GM18502 (cell line): Measurements from ENCODE around the gene RPTOR.

Source experiments
- ATAC-seq: cut with Tn5 transposase; IDR thresholded peaks from one replicate; pipeline ENCODE4 v1.9.1; 2021; ENCODE audit warnings: mild to moderate bottlenecking; ENCODE audit not compliant: unreplicated experiment, poor library complexity

Gene RPTOR

DNA sequence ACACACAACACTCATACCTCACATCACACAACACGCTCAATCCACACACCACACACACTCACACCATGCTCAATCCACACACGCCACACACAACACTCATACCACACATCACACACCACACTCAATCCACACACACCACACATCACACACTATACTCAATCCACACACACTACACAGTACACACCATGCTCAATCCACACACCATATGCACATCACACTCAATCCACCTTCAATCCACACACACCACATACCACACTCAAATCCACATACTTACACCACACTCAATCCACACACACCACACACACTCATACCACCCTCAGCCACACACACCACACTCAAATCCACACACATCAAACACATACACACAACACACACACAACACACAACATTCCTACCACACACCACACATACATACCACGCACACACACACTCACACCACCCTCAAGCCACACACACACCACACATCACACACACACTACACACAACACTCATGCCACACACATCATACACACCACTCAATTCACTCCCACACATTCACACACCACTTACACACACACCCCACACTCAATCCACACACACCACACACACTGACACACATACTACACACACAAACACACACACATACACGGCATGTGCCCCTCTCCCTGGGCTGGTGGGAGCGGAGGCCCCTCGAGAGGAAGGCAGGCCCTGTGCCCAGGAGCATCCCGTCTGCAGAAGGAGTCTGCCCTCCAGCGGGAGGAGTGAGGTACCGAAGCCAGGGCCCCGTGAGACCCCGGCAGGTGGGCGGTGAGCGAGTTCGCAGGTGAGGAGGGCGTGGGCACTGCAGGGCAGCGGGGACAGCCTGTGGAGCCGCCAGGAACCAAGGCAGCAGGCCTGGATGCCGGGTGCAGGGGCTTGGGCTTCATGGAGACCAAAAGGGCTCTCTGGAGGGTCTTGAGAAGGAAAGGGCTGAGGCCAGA, 33.1 kb upstream of the RPTOR start:
- no peak for ATAC-seq

DNA sequence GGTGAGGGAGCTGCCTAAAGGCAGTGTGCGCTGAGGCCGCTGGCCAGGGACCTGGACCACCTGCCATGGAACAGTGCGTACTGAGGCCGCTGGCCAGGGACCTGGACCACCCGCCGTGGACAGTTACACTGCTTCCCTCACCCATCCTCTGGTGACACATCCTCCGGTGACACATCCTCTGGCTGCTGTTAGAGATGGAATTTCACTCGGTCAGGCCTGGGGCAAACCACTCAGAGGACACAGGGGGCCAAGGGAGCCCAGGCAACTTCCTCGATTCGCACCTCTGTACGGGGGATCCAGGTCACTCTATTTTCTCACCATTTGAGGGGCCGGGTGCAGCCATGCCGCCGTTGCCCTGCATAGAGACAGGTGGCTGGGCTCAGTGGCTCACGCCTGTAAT, 32.4 kb upstream of the RPTOR start:
- no peak for ATAC-seq

DNA sequence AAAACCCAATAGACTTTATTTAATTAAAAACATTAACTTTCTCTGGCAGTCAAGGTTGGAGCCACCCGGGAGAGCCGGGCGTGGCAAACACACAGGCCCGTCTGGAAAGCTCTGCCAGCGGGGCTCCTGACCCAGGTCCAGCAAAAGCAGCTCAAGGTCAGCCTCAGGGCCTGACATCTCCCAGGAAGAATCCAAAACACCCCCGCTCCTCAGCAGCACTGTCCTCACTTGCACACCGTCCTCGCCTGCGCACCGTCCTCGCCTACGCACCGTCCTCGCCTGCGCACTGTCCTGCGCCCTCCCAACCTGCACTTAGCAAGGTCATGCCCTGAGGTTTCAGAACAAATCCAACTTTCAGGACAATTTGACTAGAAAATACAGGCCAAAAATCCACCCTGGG, 31.4 kb upstream of the RPTOR start:
- ATAC-seq: no peak

DNA sequence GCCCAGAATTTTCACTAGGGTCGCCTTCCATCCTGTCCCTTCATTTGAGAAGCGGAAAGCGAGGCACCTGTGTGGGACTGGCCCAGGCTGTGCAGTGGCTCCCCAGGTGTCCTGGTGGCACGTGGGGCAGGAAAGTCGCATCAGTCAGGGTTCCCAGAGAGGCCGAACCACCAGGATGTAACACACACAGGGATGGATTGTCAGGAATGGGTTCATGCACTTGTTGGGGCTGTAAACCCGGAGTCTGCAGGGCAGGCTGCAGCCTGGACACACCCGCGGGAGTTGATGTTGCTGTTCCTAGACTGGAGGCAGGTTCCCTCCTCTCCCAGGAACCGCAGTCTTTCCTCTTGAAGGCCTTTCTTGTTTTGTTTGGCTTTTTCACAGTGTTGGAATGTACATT, 30.7 kb upstream of the RPTOR start:
- ATAC-seq: no peak

DNA sequence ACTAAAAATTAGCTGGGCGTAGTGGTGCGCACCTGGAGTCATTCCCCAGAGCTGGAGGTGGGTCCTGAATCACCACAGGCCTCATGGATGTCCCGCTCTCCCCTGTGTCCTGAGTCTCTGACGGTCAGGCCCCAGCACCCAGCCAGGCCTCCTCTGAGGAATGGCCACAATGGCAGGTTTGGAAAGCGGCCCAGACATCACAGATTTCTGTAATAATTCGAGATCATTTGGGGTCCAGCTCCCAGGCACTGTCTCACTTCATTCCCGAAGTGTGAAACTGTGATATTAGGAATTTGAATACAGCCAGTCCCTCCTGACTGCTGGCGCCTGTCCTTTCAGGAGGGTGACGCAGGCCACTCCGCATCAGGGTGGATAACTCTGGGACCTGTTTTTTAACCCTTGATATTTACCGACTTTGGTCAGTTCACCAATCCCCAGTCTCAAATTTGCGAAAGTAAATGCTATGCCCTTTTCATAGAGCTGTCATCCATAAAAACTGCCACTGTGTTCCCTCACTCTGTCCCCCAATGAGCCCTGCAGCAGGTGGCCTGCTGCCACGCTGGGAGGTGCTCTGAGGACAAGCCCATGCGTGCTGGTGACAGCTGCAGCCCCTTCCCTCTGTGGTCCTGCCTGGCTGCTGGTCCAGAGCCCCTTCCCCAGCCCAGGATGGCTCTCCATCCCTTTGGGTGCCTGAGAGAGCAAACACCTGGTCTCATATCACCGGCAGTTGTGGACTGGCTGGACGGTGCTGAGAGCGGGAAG, 28.3 kb upstream of the RPTOR start:
- no peak for ATAC-seq

DNA sequence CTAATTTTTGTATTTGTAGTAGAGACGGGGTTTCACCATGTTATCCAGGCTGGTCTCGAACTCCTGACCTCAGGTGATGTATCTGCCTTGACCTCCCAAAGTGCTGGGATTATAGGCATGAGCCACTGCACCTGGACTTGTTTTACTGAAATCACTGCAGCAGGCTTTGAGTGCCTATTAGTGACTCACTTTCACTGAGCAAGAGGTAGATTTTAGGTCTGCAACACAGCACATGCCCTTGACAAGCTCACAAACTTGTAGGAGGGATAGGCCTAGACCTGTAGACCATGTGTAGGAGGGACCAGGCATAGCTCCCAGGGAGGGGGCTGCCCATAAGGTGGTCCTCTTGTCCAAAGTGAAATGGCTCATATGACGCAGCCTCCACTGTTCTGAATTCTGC, 27.0 kb upstream of the RPTOR start:
- no peak for ATAC-seq

DNA sequence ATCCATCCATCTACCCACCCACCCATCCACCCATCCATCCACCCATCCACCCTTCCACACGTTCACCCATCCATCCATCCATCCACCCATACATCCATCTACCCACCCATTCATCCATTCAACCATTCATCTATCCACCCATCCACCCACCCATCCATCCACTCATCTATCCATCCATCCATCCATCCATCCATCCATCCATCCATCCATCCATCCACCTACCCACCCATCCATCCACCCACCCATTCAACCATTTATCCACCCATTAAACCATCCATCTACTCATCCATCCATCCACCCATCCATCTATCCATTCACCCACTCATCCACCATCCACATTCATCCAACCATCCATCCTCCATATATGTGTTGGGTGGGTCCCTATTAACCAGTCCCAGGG, 26.2 kb upstream of the RPTOR start:
- no peak for ATAC-seq

DNA sequence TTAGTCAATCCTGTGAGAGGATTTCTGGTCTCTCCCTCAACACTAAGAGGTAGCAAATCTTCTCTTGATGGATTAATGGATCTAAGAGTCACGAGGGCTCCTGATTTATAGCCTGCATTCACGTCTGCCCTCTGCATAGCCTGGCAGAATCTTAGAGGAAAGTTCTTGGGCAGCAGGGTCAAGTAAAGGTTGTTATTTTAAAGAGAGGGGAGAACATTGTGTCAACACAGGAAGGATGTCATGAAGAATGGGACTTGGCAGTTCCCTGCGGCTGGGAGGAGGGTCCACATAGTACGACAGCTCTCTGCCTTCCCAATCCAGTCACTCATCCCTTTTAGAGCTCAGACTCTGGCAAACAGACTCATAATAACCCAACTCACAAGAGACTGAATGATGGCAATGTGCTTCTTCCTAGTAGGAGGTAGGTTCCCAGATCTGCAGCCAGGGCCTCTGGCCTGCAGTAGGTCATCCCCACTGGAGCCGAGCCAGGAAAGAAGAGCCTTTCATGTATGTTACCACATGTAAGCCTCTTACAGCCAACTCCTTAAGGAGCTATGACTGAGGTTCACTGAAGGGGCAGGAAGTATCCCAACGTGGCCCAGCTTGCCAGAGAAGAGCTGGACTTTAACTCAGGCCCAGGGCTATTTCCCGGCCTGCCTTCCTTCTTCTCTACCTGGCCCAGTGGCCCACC, 25.4 kb upstream of the RPTOR start:
- no peak for ATAC-seq

DNA sequence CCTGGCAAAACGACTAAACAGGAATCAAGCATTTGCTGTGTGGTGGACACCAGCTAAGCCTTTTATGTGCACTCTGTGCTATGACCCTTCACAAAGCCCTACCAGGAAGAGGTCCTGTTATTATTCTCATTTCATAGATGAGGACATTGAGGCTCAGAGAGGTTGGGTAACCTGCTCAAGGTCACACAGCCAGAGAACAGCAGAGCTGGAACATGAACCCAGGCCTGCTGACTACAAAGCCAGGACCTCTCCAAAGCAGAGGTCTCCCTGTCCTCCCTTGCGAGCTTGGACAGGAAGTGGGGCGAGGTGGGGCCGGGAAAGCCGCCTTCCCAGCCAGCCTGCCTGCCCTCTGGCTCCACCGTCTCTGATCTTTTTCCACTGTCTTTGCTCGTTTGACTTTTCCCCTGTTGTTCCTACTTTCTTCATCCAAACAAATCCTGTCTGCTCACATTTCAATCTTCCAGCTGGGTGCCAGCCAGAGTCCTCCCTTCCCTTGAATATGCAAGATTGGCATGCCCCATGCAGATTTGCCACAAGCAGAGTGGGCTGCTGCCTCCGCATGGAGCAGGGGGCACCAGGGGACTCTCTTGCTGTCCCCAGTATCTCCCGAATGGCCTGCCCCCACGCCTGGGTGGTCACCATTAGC, 23.7 kb upstream of the RPTOR start:
- ATAC-seq: no peak

DNA sequence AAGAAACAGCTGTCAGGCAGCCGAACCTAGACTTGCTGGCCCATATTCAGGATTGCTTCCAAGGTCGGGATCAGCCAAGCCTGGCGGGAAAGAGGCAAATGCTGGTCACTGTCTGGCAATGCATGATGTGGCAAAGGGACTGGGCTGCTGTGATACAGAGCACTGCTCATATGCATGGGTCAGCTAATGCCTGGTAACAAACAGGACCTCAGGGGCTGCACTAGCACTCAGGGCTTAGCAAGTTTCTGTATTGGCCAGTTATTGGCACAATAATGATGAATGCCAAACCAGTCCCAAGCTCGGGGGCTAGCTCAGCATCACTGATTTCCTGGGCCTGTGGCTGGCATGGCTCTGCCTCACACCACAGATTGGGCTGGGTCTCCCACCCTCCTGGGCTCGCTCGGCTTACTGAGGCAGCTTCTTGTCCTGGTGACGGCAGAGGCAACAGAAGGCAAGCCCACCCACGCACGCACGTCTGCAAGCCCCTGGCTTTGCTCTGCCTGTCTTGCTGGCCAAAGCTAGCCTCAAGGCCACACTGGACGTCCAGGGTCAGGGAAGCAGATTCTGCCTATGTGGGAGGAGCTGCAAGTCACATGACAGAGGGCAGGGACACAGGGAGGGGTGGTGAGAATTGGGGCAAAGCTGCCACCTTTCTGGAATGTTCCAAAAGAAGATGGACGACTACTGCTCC, 21.4 kb upstream of the RPTOR start:
- no peak for ATAC-seq

DNA sequence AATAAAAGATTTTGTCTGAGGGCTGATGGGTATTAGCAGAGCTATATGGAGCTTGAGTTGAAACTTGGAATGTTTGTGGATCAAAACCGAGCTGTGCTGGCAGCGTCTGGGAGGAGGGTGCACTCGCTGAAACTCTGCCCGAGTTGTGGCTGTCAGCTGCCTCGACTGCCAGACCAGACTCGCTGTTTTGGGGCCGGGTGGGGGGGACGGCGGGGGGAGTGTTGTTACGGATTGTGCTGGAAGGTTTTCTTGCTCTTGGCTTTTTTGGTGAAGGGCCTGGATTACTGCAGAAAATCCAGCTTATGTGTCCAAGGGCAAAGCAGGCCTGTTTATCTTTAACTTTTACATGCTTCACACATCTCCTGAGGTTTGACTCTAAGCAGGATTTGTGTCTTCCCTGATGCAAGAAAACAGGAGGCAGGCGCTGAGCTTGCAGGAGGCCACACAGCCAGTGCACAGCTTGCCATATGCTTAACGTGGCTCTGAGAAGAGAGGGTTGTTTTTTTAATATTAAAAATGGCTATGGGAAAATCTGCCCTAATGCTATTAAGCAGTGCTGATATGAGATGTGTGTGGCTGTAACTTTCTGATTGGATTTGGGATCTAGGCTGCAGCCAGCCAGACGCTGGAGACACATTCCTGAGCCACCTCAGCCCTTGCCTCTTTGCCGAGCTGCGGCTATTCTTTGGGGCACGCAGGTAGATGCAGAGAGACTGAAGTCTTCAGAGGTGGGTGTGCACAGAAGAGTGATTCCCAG, 20.5 kb upstream of the RPTOR start:
- no peak for ATAC-seq

DNA sequence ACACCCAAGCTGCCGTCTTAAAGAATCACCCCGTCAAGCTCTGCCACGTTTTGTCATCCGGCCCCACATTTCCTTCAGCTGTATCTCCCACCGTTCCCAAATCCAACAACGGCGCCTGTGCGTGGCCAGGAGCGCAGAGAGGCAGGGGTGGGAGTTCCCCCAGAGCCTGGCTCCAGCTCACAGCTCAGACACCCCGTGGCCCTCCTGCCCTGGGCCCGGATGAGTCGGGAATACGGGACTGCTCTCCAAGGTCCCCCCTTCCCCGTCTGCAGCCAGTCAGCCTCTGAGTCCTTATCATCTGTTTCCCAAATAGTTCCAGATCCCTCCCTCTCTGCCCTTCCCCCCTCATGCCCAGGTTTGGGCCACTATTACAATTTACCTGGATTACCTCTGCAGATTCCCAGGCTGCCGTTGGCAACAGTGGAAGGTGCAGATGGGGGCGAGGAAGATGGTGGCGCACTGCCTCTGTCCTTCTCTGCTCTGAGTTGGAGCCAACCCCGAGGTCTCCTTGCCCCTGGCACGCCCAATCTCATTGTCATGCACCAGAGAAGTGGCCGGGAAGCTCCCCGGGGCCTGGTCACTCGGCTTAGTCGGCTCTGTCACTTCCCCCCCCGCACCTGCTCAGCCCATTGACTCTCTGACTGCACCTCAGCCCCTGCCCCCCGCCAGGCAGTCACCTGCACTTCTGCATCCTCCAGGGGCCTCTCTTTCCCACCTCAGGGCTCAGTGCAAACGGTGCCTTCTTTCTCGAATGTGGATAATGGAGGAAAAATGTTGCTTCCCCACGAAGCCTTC, 18.3 kb upstream of the RPTOR start:
- no peak for ATAC-seq

DNA sequence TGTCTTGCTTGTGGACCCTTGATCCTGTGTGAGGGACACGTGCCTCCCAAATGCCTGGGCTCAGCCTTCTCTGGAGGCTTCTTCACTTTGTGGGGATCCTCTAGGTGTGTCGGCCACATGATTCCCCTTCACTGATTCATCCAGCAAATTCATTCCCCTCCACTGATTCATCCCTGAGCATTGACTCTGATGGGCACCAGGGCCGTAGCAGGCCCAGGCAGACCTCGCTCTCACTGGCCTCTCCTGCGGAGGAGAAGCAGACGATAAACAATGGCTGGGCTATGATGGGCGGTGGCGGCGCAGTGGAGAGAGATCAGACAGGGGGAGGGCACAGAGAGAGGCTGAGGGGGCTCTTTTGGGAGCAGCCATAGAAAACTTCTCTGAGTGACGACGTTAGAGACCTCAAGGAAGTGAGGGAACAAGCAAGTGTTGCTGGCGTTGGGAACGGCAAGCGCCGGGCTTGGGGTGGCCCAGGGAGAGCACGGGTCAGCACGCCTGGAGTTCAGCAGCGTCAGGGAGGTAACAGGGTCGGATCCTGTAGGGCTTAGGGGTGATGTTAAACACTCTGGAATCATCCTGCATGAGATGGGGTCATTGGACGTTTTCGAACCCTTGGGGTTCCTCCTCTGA, 17.5 kb upstream of the RPTOR start:
- no peak for ATAC-seq

DNA sequence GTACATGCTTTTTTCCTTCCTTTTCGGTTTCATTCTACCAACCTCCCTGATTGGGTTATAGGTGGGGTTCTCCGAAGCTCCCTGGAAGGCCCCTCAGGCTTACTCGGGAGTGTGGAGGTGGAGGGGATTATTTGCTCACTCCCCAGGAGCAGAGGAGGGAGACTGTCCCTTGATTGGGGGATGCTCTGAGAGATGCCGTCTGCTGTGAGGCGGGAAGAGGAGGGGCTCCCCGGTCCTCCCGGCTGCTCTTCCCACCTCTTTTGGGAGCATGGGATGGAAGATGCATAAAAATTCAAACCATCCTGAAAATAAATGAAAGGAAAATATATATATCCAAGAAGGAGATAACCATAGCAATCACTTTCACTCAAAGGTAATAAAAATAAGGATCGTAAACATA, 16.1 kb upstream of the RPTOR start:
- ATAC-seq: no peak

DNA sequence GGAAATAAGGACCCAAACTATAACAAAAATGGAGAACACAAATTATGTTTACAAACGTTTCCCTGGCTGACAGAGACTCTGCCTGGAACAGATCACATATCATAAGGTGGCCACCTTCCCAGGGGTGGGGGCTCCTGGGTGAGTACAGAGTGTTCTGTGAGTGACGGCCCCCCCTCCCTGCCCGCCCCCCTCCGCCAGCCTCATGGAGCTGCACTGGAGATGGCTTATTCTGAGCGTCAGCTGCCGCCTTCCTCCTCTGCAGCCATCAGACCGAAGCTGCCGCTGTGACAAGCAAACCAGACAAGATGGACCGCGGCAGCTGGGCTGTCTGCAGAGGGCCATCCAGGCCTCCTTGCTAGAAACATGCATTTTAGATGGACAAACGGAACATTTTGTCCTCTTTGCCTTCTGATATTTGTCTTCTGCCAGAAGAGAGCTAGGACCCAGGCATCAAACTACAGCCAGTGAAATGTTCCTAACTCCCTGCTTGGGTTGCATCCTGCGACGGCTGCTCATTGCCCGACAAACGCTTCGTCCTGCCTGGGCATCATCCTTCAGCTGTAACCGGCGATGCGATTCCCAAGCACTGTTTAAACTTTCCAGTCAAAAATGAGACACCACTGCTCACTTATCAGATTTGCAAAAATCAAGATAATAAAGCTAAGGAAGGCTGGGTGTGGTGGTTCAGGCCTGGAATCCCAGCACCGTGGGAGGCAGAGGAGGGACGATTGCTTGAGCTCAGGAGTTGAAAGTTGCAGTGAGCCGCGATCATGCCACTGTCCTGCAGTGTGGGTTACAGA, 15.3 kb upstream of the RPTOR start:
- ATAC-seq: no peak

DNA sequence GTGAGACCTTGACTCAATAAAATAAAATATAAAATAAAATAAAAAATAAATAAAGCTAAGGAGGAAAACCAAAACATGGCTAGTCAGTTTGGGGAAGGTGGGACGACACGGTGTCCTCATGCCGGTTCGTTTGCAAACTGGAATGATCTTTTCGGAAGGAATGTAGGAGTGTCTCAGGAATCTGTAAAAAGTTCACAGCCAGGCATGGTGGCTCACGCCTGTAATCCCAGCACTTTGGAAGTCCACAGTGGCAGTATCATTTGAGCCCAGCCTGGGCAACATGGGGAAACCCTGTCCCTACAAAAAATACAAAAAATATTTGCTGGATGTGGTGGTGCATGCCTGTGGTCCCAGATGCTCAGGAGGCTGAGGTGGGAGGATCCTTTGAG, 14.7 kb upstream of the RPTOR start:
- no peak for ATAC-seq

DNA sequence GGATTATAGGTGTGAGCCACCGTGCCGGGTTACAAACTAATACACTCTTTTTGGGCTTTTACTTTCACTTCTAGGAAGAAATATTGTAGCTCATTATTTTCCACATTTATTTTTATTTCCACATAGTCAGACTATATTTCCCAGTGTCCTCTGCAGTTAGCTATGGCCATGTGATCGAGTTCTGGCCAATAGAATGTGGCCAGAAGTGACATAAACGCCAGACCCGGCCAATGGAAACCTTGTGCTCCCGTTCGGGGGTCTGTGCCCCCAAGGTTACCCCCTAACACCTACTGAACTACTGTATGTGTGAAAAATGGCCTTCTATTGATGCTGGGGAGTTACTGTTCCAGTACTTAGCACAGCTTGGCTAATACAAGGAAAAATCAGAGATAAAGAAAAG, 13.2 kb upstream of the RPTOR start:
- ATAC-seq: no peak
